OCI-LY1 (cell line): ENCODE measurements around the gene GRIA1.

Experiments
- H2AFZ ChIP-seq: fragments of 200-600 bp; sonication (generic), shearing (Covaris generic); 2 replicates; pipeline ENCODE4 v1.6.0; 2014; ENCODE audit warnings: antibody characterized with exemption, mild to moderate bottlenecking, low read length
- H3F3A ChIP-seq: fragments of 200-600 bp; sonication (generic), shearing (Covaris generic); 2 replicates; pipeline ENCODE4 v1.6.0; 2014; ENCODE audit warnings: mild to moderate bottlenecking, antibody characterized with exemption, low read length, moderate library complexity; ENCODE audit not compliant: insufficient read depth
- H3K27ac ChIP-seq: fragments of 200-600 bp; sonication (generic); 2 replicates; pipeline ENCODE4 v1.5.1; 2014; ENCODE audit warnings: low read length, mixed run types, mild to moderate bottlenecking, low read depth; ENCODE audit not compliant: poor library complexity, severe bottlenecking
- H3K27me3 ChIP-seq: fragments of 200-600 bp; sonication (generic); 2 replicates; pipeline ENCODE4 v1.6.0; 2014; ENCODE audit warnings: antibody characterized with exemption, mild to moderate bottlenecking, low read length, moderate library complexity; ENCODE audit not compliant: insufficient read depth
- H3K36me3 ChIP-seq: fragments of 200-600 bp; sonication (generic); 2 replicates; pipeline ENCODE4 v1.6.1; 2014; ENCODE audit warnings: mild to moderate bottlenecking, antibody characterized with exemption, low read length, moderate library complexity, mixed read lengths; ENCODE audit not compliant: insufficient read depth
- H3K4me1 ChIP-seq: fragments of 200-600 bp; sonication (generic); 2 replicates; pipeline ENCODE4 v1.5.1; 2014; ENCODE audit warnings: mild to moderate bottlenecking, low read length, moderate library complexity; ENCODE audit not compliant: insufficient read depth, severe bottlenecking
- H3K4me2 ChIP-seq: fragments of 200-600 bp; sonication (generic), shearing (Covaris generic); 2 replicates; pipeline ENCODE4 v1.6.1; 2014; ENCODE audit warnings: low read length
- H3K4me3 ChIP-seq: fragments of 200-600 bp; sonication (generic); 2 replicates; pipeline ENCODE4 v1.5.1; 2014; ENCODE audit warnings: low read length, low read depth, mild to moderate bottlenecking, mixed read lengths; ENCODE audit not compliant: poor library complexity, severe bottlenecking
- H3K79me2 ChIP-seq: fragments of 200-600 bp; shearing (Covaris generic); 2 replicates; pipeline ENCODE4 v1.6.1; 2016; ENCODE audit warnings: mixed run types, low read length, mixed read lengths; ENCODE audit not compliant: insufficient read depth
- H3K9ac ChIP-seq: fragments of 200-600 bp; sonication (generic), shearing (Covaris generic); 2 replicates; pipeline ENCODE4 v1.6.1; 2014; ENCODE audit warnings: mild to moderate bottlenecking, low read length, mixed read lengths
- H3K9me2 ChIP-seq: fragments of 200-600 bp; sonication (generic), shearing (Covaris generic); 2 replicates; pipeline ENCODE4 v1.6.1; 2014; ENCODE audit warnings: low read depth, mild to moderate bottlenecking, low read length, mixed read lengths
- H3K9me3 ChIP-seq: fragments of 200-600 bp; shearing (Covaris generic); 2 replicates; pipeline ENCODE4 v1.6.1; 2014; ENCODE audit warnings: low read length, mixed read lengths
- H4K20me1 ChIP-seq: fragments of 200-600 bp; sonication (generic), shearing (Covaris generic); 2 replicates; pipeline ENCODE4 v1.6.0; 2016; ENCODE audit warnings: mild to moderate bottlenecking, low read length; ENCODE audit not compliant: insufficient read depth
- CTCF ChIP-seq: fragments of 200-600 bp; sonication (generic), shearing (Covaris generic); IDR thresholded peaks from 2 replicates; pipeline ENCODE4 v1.5.1; 2017; ENCODE audit warnings: mild to moderate bottlenecking, antibody characterized with exemption, low read length, moderate library complexity, mixed read lengths
- EZH2 ChIP-seq: fragments of 200-600 bp; sonication (generic), shearing (Covaris generic); IDR thresholded peaks from 2 replicates; pipeline ENCODE4 v1.8.0; 2017; ENCODE audit warnings: borderline replicate concordance, mixed run types, mild to moderate bottlenecking, antibody characterized with exemption, low read length, moderate library complexity, mixed read lengths

The GRIA1 gene

GRCh38 chr5:153513156-153513555 lies 22.7 kb downstream of the GRIA1 start:
- H3K27ac ChIP-seq: no peak overlapping the region
- H3K79me2 ChIP-seq: no peaks in the 10 kb centered on the region
- peaks cover 4% of the 10 kb centered on the region for H3K9me3 ChIP-seq
- no peaks in the 10 kb centered on the region for H3F3A ChIP-seq
- H3K27me3 ChIP-seq: no peaks in the 10 kb centered on the region
- H3K9ac ChIP-seq: no peak overlapping the region
- TF ChIP-seq CTCF: no peak
- TF ChIP-seq EZH2: no peak
- H3K4me3 ChIP-seq: no peak overlapping the region
- no peak overlapping the region for H3K4me2 ChIP-seq
- H3K9me2 ChIP-seq: no peaks in the 10 kb centered on the region
- no peaks in the 10 kb centered on the region for H4K20me1 ChIP-seq
- H3K4me1 ChIP-seq: no peaks in the 10 kb centered on the region
- no peak overlapping the region for H2AFZ ChIP-seq
- H3K36me3 ChIP-seq: no peaks in the 10 kb centered on the region

GRCh38 chr5:153515301-153515700 lies 24.8 kb downstream of the GRIA1 start:
- H3F3A ChIP-seq: no peaks in the 10 kb centered on the region
- no peak overlapping the region for H3K4me2 ChIP-seq
- no peak overlapping the region for H3K9ac ChIP-seq
- TF ChIP-seq CTCF: no peak
- TF ChIP-seq EZH2: no peak
- no peak overlapping the region for H3K4me3 ChIP-seq
- H3K27me3 ChIP-seq: no peaks in the 10 kb centered on the region
- no peaks in the 10 kb centered on the region for H3K4me1 ChIP-seq
- no peak overlapping the region for H3K27ac ChIP-seq
- peaks cover 4% of the 10 kb centered on the region for H3K9me3 ChIP-seq
- H2AFZ ChIP-seq: no peak overlapping the region
- no peaks in the 10 kb centered on the region for H4K20me1 ChIP-seq
- no peaks in the 10 kb centered on the region for H3K36me3 ChIP-seq
- no peaks in the 10 kb centered on the region for H3K79me2 ChIP-seq
- no peaks in the 10 kb centered on the region for H3K9me2 ChIP-seq

GRCh38 chr5:153516504-153517240 lies 26.2 kb downstream of the GRIA1 start:
- Histone ChIP-seq H3K9me3 (peaks cover 4% of the 10 kb centered on the region), H3K4me3 (no peak overlapping the region)

More at GRCh38 chr5:153516504-153517240, 26.2 kb downstream of the GRIA1 start:
- Histone ChIP-seq H3F3A (no peaks in the 10 kb centered on the region), H3K79me2 (no peaks in the 10 kb centered on the region), H3K9ac (no peak overlapping the region), H4K20me1 (no peaks in the 10 kb centered on the region), H2AFZ (no peak overlapping the region), H3K36me3 (no peaks in the 10 kb centered on the region), H3K9me2 (no peaks in the 10 kb centered on the region), H3K4me2 (no peak overlapping the region), H3K4me1 (no peaks in the 10 kb centered on the region), H3K27me3 (no peaks in the 10 kb centered on the region), H3K27ac (no peak overlapping the region)
- no peak for TF ChIP-seq EZH2
- no peak for TF ChIP-seq CTCF
